Measurements from ENCODE around the gene SYNPR. TPM values are rescaled to one million over a fixed set of nuclear protein-coding genes. Genes with fewer than 3 reads are reported as not detected.

The SYNPR gene
- total RNA-seq, 1 donor from 2014 or later, result not detected

DNA sequence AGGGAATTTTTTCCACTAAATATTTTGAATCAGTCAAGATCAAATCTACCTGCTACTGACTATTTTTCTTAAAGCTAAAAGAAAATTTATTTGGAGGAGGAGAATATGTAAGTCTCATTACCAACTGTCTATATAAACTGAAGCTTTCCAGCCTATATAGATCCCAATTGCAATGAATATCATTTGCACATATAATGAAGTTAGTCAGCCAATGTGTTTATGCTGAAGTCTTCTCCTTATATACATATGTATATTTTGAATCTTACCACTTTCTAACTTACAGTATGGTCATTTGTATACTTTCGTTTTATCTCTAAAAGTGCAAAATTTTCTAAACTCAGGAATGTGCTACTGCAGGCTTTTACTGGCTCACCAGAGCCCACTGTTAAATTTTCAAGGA lies 136.5 kb downstream of the SYNPR start:
- H3K4me3 ChIP-seq (ENCODE audit: low read depth, low read length), result no peak overlapping the region
- no peak for DNase-seq (ENCODE audit: low read depth)
- TF ChIP-seq, protein P1, sequence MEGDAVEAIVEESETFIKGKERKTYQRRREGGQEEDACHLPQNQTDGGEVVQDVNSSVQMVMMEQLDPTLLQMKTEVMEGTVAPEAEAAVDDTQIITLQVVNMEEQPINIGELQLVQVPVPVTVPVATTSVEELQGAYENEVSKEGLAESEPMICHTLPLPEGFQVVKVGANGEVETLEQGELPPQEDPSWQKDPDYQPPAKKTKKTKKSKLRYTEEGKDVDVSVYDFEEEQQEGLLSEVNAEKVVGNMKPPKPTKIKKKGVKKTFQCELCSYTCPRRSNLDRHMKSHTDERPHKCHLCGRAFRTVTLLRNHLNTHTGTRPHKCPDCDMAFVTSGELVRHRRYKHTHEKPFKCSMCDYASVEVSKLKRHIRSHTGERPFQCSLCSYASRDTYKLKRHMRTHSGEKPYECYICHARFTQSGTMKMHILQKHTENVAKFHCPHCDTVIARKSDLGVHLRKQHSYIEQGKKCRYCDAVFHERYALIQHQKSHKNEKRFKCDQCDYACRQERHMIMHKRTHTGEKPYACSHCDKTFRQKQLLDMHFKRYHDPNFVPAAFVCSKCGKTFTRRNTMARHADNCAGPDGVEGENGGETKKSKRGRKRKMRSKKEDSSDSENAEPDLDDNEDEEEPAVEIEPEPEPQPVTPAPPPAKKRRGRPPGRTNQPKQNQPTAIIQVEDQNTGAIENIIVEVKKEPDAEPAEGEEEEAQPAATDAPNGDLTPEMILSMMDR (conservative IDR thresholded peaks at IDR 0.05; ENCODE audit: low read depth, low read length), result no peak

DNA sequence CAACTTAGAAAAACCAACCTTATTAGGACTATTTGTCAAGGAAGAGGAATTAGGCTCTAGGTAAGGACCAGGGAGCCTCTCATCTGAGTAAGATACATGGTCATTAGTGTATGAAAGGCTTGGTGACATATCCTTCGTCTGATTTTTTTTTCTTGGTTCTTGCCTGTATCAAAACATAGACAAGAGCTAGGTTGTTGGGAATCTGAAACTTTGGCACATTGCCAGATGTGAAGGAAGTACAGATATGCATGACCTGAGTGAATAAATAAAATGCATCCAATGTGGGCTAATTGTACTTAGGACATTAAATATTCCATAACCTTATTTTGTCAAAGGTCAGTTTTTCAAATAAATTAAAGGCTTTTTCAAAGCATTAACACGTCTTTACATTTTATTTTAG lies 151.8 kb downstream of the SYNPR start:
- H3K4me3 ChIP-seq (ENCODE audit: low read depth, low read length), result no peak overlapping the region
- DNase-seq (ENCODE audit: low read depth), result no peak
- TF ChIP-seq, protein P1 (conservative IDR thresholded peaks at IDR 0.05; ENCODE audit: low read depth, low read length), result no peak

DNA sequence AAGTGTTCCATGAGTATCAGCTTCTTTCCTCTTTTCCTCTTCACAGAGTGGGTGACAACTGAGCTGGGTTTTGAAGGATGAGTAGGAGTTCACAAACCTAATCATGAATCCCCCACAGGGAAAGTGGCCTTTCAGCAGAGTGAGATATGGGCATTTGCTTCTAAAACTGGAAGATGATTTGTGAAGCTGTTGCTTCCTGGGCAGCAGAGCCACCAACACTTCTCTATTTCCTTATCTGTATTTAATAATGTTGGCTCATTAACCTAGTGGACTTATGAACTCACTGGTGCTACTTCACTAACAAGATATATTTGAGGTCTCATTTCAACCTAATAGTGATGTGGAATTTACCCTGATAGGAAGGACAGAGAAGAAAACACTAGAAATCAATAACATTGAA lies 152.8 kb downstream of the SYNPR start:
- DNase-seq (ENCODE audit: low read depth), result no peak
- TF ChIP-seq, protein P1 (conservative IDR thresholded peaks at IDR 0.05; ENCODE audit: low read depth, low read length), result no peak
- no peak overlapping the region for H3K4me3 ChIP-seq (ENCODE audit: low read depth, low read length)

DNA sequence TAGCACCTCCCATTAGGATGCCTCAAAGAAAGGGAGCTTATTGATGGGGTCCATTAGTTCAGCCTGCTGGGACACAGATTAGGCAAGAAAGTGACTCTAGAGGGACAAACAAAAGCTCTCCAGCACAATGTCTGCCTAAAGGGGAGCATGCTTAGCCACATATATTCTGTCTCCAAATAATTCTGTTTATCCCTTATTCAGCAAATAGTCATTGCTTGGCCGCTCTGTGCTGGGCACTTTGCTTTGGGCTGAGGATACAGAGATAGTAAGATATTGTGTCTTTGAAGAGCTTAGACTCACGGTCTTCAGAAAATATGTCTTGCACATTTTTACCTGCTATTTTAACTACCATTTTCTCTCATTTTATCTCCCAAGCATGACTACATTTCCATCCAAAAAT lies 159.8 kb downstream of the SYNPR start:
- TF ChIP-seq, protein P1 (conservative IDR thresholded peaks at IDR 0.05; ENCODE audit: low read depth, low read length), result no peak
- H3K4me3 ChIP-seq (ENCODE audit: low read depth, low read length), result no peak overlapping the region
- no peak for DNase-seq (ENCODE audit: low read depth)

DNA sequence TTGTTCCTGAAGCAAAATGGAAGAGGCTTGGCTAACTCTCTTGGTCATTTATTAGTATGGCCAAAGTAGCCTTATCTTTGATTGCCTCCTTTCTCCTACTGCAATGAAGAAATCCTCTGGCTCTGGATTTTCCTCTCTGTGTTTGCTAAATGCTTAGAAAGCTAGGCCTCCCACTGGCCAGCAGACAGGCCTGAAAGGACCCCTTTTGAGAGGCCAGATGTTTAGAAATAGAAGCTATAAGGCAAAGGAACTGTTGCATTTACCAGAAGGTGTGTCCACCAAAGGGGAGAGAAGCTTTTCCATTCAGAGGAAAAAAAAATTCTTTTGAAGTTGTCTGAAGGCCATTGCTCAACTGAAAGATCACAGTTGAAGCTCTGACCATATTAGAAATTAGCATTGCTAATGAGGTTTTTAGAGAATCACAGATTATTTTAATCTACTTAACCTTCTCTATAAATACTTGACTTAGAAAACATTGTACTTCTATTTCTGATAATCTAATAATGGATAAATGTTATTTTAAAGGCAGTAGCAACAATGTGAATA lies 160.8 kb downstream of the SYNPR start:
- TF ChIP-seq, protein P1 (conservative IDR thresholded peaks at IDR 0.05; ENCODE audit: low read depth, low read length), result no peak
- no peak overlapping the region for H3K4me3 ChIP-seq (ENCODE audit: low read depth, low read length)
- DNase-seq (ENCODE audit: low read depth), result no peak

DNA sequence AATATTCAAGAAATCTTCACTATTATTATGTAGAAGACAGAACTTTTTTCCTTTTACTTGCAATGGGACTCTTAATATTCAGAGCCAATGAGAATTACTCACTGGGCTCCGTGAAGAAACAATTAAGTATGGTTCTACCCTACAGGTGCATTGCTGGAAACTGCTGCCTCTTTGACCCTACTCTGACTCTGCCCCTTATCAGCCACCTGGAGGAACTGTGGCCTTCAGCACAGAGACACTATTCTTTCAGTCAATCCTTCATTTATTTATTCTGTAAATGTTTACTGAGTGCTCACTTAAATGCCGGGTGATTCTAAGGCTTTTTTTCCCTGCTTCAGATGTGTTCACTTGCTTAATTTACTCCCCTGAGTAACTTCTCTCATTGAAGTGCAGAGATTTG lies 163.2 kb downstream of the SYNPR start:
- H3K4me3 ChIP-seq (ENCODE audit: low read depth, low read length), result no peak overlapping the region
- TF ChIP-seq, protein P1 (conservative IDR thresholded peaks at IDR 0.05; ENCODE audit: low read depth, low read length), result no peak
- DNase-seq (ENCODE audit: low read depth), result no peak

DNA sequence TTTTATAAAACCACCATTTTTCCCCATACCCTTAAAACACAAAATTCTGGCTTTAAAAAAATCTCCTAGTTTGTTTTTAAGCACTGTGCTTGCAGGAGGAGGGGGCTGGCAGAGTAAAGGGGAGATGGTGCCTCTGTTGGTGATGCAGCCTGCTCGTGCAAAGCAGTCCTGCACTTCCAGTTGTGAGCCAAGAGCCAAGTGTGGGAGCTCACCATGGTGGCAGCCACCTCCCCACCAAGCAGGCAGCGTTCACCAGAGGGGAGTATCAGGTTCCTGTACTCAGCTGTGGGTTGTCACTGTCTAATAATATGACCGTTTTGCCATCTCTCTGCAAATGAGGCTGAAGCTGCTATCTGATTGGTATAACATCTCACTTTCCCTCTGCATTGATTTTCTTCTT lies 164.8 kb downstream of the SYNPR start:
- H3K4me3 ChIP-seq (ENCODE audit: low read depth, low read length), result no peak overlapping the region
- DNase-seq (ENCODE audit: low read depth), result no peak
- TF ChIP-seq, protein P1 (conservative IDR thresholded peaks at IDR 0.05; ENCODE audit: low read depth, low read length), result no peak

All from epithelial cell of proximal tubule (primary cell).